Uterus (tissue), 2 donors: ENCODE results near the gene EXOSC5.

Source experiments
- CTCF ChIP-seq, 4 experiments: fragments of 200-600 bp in 2 of 4; fragments of 450-650 bp in 2 of 4; sonication (generic) in 2 of 4; IDR thresholded peaks; one replicate each; pipeline ENCODE4 v1.5.1; 2016 to 2019; ENCODE audit warnings: antibody characterized with exemption in 4 of 4, mild to moderate bottlenecking in 2 of 4, moderate library complexity in 1 of 4
- POLR2A ChIP-seq, 2 donors: fragments of 450-650 bp; IDR thresholded peaks; one replicate each; pipeline ENCODE4 v1.6.1; 2016; ENCODE audit warnings: antibody characterized with exemption in 2 of 2, mild to moderate bottlenecking in 1 of 2, moderate library complexity in 1 of 2

GRCh38 chr19:41341669-41342490 lies 55.3 kb downstream of the EXOSC5 start:
- TF ChIP-seq POLR2A (IDR thresholded peaks at IDR 0.05), result no peak
- no peak for TF ChIP-seq CTCF (IDR thresholded peaks at IDR 0.05)
